Pancreas (tissue), 10 donors: ENCODE data around the gene DMXL2. TPM values are rescaled to one million over a fixed set of nuclear protein-coding genes. Genes with fewer than 3 reads are reported as not detected.
A peak's percentile ranks its signal among the peaks of the same experiment; 100 is the strongest.

Source experiments
- ATAC-seq, 4 donors: fragments of 200-7000 bp; cut with Tn5 transposase; one replicate each; pipeline versions ENCODE4 v1.8.0 to v1.9.1; 2020; ENCODE audit warnings: mild to moderate bottlenecking in 4 of 4, moderate library complexity in 4 of 4
- DNase-seq, 6 donors: peaks; one replicate each; pipeline ENCODE4 v3.0.0-alpha.2; 2020
- FAIRE-seq: peaks from 2 replicates; lab custom pipeline; 2012; peaks lifted over from hg19 to GRCh38; lab: Jason Lieb, UNC
- H3K27ac ChIP-seq, 4 donors: fragments of 200-600 bp; sonication (generic); 1 replicate in 3 of 4; 2 replicates in 1 of 4; pipeline versions ENCODE4 v1.5.0 to v1.8.0; 2020
- H3K27me3 ChIP-seq, 4 donors: fragments of 200-600 bp; one replicate each; pipeline ENCODE4 v1.8.0; 2021
- H3K36me3 ChIP-seq, 3 donors: fragments of 200-600 bp; sonication (generic) in 1 of 3; one replicate each; pipeline versions ENCODE4 v1.5.0 to v1.8.0; 2020 to 2021
- H3K4me1 ChIP-seq, 3 donors: fragments of 200-600 bp; one replicate each; pipeline ENCODE4 v1.8.0; 2021
- H3K4me3 ChIP-seq, 4 donors: fragments of 200-600 bp; sonication (generic) in 2 of 4; one replicate each; pipeline versions ENCODE4 v1.5.0 to v1.8.0; 2020 to 2021
- H3K9me3 ChIP-seq, 4 donors: fragments of 200-600 bp; one replicate each; pipeline ENCODE4 v1.8.0; 2021
- CTCF ChIP-seq, 4 donors: fragments of 200-600 bp; sonication (generic) in 3 of 4; IDR thresholded peaks; one replicate each; pipeline versions ENCODE4 v1.5.0 to v1.8.0; 2021; ENCODE audit warnings: antibody characterized with exemption in 4 of 4
- WGBS, 2 donors: extraction: QIAGEN DNeasy Blood & Tissue Kit; methylation state at CpG; one replicate each; pipeline ENCODE4 v1.1.7; 2013; 5-methylcytosine and 5-hydroxymethylcytosine counted together
- intact Hi-C, 3 donors: fragments of 100-400 bp; cut with DNase I; formaldehyde crosslinking; loops; one replicate each; pipeline versions ENCODE4 v1.11.1 to v1.14.2; 2022
- polyA plus RNA-seq, 2 donors: library from polyadenylated mRNA; stranded (reverse); fragments of 200-250 nt; gene quantifications; one replicate each; pipeline ENCODE4 v1.2.3, GENCODE V29; 2013
- total RNA-seq, 6 donors: library from RNA; stranded (reverse); fragmentation: NEBNext Ultra II Directional in 4 of 6; extraction: Animal tissue kit (Norgen Biotek cat#: 25700) in 4 of 6; gene quantifications; one replicate each; pipeline versions ENCODE4 v1.2.1 to v1.2.4, GENCODE V29; 2021 to 2023
- donor health status: healthy with polysubstance abuse.
- donor health status: DM: no; HTN: no; CAD: no; lungs with moderate emphysema.
- donor health status: DM: no; HTN: no; CAD: no.
- donor health status: control.
- donor health status: control.
- donor health status: Bipolar disorder and iron deficiency.
- donor health status: DM: yes; HTN: yes; CAD: no.
- donor health status: DM: no; HTN: no; CAD: no.
- donor health status: DM: no; HTN: no; CAD: no.
- donor health status: DM: yes; HTN: yes; CAD: no.

DMXL2 gene
- total and polyA plus RNA-seq, 8 donors: 6.6 to 31.8 (median 12.1) TPM

- H3K9me3 ChIP-seq: no peaks in the 10 kb centered on the region
- peaks cover 0 to 5% (median 0%) of the 10 kb centered on the region in 3 donors for H3K4me1 ChIP-seq
- no peak for TF ChIP-seq CTCF (IDR thresholded peaks at IDR 0.05)
- ATAC-seq (no peak), FAIRE-seq (no peak), DNase-seq (no peak)
- no peak overlapping the region for H3K27ac ChIP-seq
- peaks cover 0 to 7% (median 0%) of the 10 kb centered on the region in 4 donors for H3K27me3 ChIP-seq
- no peaks in the 10 kb centered on the region for H3K36me3 ChIP-seq
- 30 to 41% methylated on average over 1 of the region's 1 CpG for WGBS, 2 donors
- intact Hi-C loops: no loop called here
- H3K4me3 ChIP-seq: no peak overlapping the region
These were observed 2.7 kb upstream of the DMXL2 start for GRCh38 chr15:51625236-51625635.

- ATAC-seq (no peak), FAIRE-seq (no peak), DNase-seq (no peak)
- intact Hi-C loops: no loop called here
- Histone ChIP-seq H3K4me1 (peaks cover 0 to 5% (median 0%) of the 10 kb centered on the region in 3 donors), H3K4me3 (no peak overlapping the region), H3K27me3 (peaks cover 0 to 7% (median 0%) of the 10 kb centered on the region in 4 donors), H3K27ac (no peak overlapping the region), H3K36me3 (no peaks in the 10 kb centered on the region), H3K9me3 (no peaks in the 10 kb centered on the region)
- 75 to 81% methylated on average over 4 of the region's 4 CpGs for WGBS, 2 donors
- no peak for TF ChIP-seq CTCF (IDR thresholded peaks at IDR 0.05)
These were observed 1.5 kb upstream of the DMXL2 start for GRCh38 chr15:51624022-51624421.

- ATAC-seq (no peak), FAIRE-seq (no peak), DNase-seq (peak in 1 of 6 donors; percentile 16)
- intact Hi-C loops: no loop called here
- 8 to 9% methylated on average over 8 of the region's 8 CpGs for WGBS, 2 donors
- Histone ChIP-seq H3K36me3 (no peaks in the 10 kb centered on the region), H3K4me3 (peak overlapping the region; percentile 75 to 87 (median 82)), H3K27ac (peak overlapping the region; percentile 41 to 89 (median 64)), H3K9me3 (no peaks in the 10 kb centered on the region), H3K27me3 (peaks cover 0 to 7% (median 0%) of the 10 kb centered on the region in 4 donors), H3K4me1 (peaks cover 0 to 5% (median 0%) of the 10 kb centered on the region in 3 donors)
- no peak for TF ChIP-seq CTCF (IDR thresholded peaks at IDR 0.05)
These were observed 891 bp upstream of the DMXL2 start for GRCh38 chr15:51623386-51623938.

GRCh38 chr15:51621936-51622603, 501 bp downstream of the DMXL2 start:
- peak overlapping the region; percentile 41 to 89 (median 64) for H3K27ac ChIP-seq
- no peaks in the 10 kb centered on the region for H3K36me3 ChIP-seq
- peaks cover 0 to 5% (median 0%) of the 10 kb centered on the region in 3 donors for H3K4me1 ChIP-seq
- FAIRE-seq (no peak), DNase-seq (peak; percentile 14 to 71 (median 42)), ATAC-seq (peak; percentile 60 to 70 (median 70))
- no peak for TF ChIP-seq CTCF (IDR thresholded peaks at IDR 0.05)
- intact Hi-C loops: no loop called here
- WGBS, 2 donors: 0% methylated on average over 42 to 44 of the region's 44 CpGs
- no peaks in the 10 kb centered on the region for H3K27me3 ChIP-seq
- peak overlapping the region; percentile 75 to 87 (median 82) for H3K4me3 ChIP-seq
- H3K9me3 ChIP-seq: no peaks in the 10 kb centered on the region
